ENCODE data around the gene ATP2B3. TPM values are rescaled to one million over a fixed set of nuclear protein-coding genes. Genes with fewer than 3 reads are reported as not detected.
"Not testable (repeated sequence)": the region's sequence is repeated elsewhere in the genome, so short reads cannot be mapped to it uniquely, and the experiment has no call there.

Gene ATP2B3
- total RNA-seq, 2 donors from 2014 or later: not detected

- intact Hi-C loops (cut with DNase I): no loop called here
- TF ChIP-seq POLR2A (IDR thresholded peaks at IDR 0.05) (no peak), CTCF (IDR thresholded peaks at IDR 0.05) (no peak)
- no peak for ATAC-seq
Observed at GRCh38 chrX:153602601-153603000, 85.2 kb downstream of the ATP2B3 start.

GRCh38 chrX:153603131-153603656 is 85.8 kb downstream of the ATP2B3 start:
- ATAC-seq (no peak), DNase-seq (no peak)
- no peaks in the 10 kb centered on the region for H3K27me3 ChIP-seq
- no peak overlapping the region for H3K4me3 ChIP-seq
- H3K4me1 ChIP-seq: peaks cover 12% of the 10 kb centered on the region
- H3K9me3 ChIP-seq: no peaks in the 10 kb centered on the region
- no peak overlapping the region for H3K27ac ChIP-seq
- intact Hi-C loops (cut with DNase I): no loop called here
- WGBS, 2 donors: 88 to 95% methylated on average over 3 to 7 of the region's 17 CpGs
- no peaks in the 10 kb centered on the region for H3K36me3 ChIP-seq (replicated peaks in 1 of 2; ENCODE audit: insufficient read depth in 1 of 2, low read depth in 2 of 2)
- TF ChIP-seq CTCF (IDR thresholded peaks at IDR 0.05) (no peak), POLR2A (IDR thresholded peaks at IDR 0.05) (no peak)

More at GRCh38 chrX:153602601-153603000, 85.2 kb downstream of the ATP2B3 start:
- H3K9me3 ChIP-seq: no peaks in the 10 kb centered on the region
- H3K36me3 ChIP-seq (replicated peaks in 1 of 2; ENCODE audit: insufficient read depth in 1 of 2, low read depth in 2 of 2): no peaks in the 10 kb centered on the region
- peak in 1 of 4 donors; percentile 3 for DNase-seq
- no peaks in the 10 kb centered on the region for H3K27me3 ChIP-seq
- WGBS, 2 donors: 77 to 95% methylated on average over 3 of the region's 3 CpGs
- H3K4me3 ChIP-seq: no peak overlapping the region
- peaks cover 17% of the 10 kb centered on the region for H3K4me1 ChIP-seq
- H3K27ac ChIP-seq: no peak overlapping the region

GRCh38 chrX:153604666-153605380 is 87.4 kb downstream of the ATP2B3 start:
- H3K4me3 ChIP-seq; intact Hi-C loops (cut with DNase I); H3K27ac ChIP-seq; H3K27me3 ChIP-seq; ATAC-seq; DNase-seq; H3K36me3 ChIP-seq (replicated peaks in 1 of 2; ENCODE audit: insufficient read depth in 1 of 2, low read depth in 2 of 2); H3K9me3 ChIP-seq: not testable (repeated sequence)
- 76 to 87% methylated on average over 6 to 14 of the region's 18 CpGs for WGBS, 2 donors
- H3K4me1 ChIP-seq: peaks cover 14% of the 10 kb centered on the region

DNA sequence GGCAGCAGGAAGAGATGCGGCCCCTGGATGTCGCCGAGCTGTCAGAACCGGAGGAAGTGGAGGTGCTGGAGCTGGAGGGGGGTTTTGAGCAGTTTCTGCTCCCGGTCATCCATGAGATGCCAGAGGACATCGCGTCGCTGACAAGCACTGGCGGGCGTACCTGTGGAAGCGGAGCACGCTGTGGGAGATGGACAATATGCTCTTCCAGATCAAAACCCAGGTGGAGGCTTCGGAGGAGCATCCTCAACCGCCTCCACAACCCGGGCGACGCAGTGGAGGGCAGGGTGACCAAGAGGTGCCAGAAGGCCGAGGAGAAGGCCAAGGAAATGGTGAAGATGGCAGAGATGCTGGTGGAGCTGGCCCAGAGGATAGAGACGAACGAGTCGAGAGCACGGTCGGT is 89.1 kb downstream of the ATP2B3 start:
- Histone ChIP-seq H3K9me3 (no peaks in the 10 kb centered on the region), H3K36me3 (replicated peaks in 1 of 2; ENCODE audit: insufficient read depth in 1 of 2, low read depth in 2 of 2) (no peaks in the 10 kb centered on the region), H3K4me1 (peaks cover 10% of the 10 kb centered on the region), H3K27ac (no peak overlapping the region), H3K4me3 (no peak overlapping the region), H3K27me3 (no peaks in the 10 kb centered on the region)
- TF ChIP-seq CTCF (IDR thresholded peaks at IDR 0.05): no peak
- TF ChIP-seq POLR2A (IDR thresholded peaks at IDR 0.05): no peak
- intact Hi-C loops (cut with DNase I): no loop called here
- ATAC-seq (no peak), DNase-seq (no peak)
- 77 to 86% methylated on average over 7 to 21 of the region's 23 CpGs for WGBS, 2 donors

DNA sequence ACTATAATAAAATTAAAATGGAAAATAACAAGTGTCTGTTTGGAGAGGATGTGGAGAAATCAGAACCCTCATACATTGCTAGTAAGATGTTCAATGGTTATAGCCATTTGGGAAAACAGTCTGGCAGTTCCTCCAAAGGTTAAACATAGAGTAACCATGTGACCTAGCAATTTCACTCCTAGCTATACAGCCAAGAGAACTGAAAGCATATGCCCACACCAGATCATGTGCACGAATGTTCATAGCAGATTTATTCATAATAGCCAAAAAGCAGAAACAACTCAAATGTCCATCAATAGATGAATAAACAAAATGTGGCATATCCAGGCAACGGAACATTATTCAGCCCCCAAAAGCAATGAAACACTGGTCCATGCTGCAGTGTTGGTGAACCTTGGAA is 90.9 kb downstream of the ATP2B3 start:
- H3K9me3 ChIP-seq: no peaks in the 10 kb centered on the region
- H3K36me3 ChIP-seq (replicated peaks in 1 of 2; ENCODE audit: insufficient read depth in 1 of 2, low read depth in 2 of 2): no peaks in the 10 kb centered on the region
- no peak for ATAC-seq
- no peak for DNase-seq
- H3K27ac ChIP-seq: no peak overlapping the region
- H3K27me3 ChIP-seq: no peaks in the 10 kb centered on the region
- H3K4me1 ChIP-seq: peaks cover 10% of the 10 kb centered on the region
- no peak overlapping the region for H3K4me3 ChIP-seq
- intact Hi-C loops (cut with DNase I): no loop called here
- WGBS, 2 donors: 64 to 65% methylated on average over 2 of the region's 2 CpGs
- no peak for TF ChIP-seq CTCF (IDR thresholded peaks at IDR 0.05)
- TF ChIP-seq POLR2A (IDR thresholded peaks at IDR 0.05): no peak
